ENCODE results near the gene ANXA2.
A peak's percentile ranks its signal among the peaks of the same experiment; 100 is the strongest.

Gene ANXA2

DNA sequence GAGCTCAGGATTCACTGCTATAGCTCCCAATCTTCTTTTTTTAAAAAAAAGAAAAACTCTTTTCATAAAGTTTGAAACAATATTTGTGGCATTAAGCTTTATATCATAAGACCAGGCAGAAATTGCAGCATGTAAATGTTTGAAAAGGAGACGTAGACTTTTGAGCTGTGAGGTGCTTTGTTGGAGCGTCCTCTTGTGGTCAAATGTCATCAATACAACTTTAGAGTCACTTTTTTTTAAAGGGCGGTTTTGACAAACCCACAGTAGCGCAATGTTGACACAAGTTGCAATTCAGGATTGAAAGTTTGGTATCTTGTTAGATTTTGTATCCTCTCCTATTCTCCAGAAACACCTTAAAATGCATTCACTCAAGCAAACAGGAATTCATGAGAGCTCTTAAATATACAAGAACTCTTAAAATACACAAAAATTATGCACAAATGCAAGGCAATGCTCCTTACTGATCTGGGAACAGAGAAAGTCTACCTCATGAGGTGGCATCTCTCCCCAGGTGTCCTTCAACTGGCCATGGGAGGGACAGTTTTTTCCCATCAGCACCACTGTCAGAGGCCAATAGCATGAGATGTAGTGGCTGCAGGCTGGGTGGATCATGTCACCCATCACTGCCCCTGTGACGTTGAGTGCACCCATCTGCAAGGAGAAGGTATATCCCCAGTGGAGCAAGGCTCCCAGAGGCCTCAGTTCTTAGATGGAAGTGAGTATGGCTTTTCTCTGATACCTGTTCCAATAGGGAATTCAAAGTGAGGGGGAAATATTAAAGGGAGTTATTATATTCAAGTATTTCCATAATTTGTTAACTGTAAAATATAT is 70.7 kb downstream of the ANXA2 start:
- Mint-ChIP-seq H3K27ac (no peak overlapping the region), H3K27me3 (peaks cover 70% of the 10 kb centered on the region), H3K9me3 (no peaks in the 10 kb centered on the region), H3K4me3 (no peak overlapping the region), H3K4me1 (peaks cover 5% of the 10 kb centered on the region)
- ATAC-seq (no peak), DNase-seq (peak; percentile 29 to 34)

DNA sequence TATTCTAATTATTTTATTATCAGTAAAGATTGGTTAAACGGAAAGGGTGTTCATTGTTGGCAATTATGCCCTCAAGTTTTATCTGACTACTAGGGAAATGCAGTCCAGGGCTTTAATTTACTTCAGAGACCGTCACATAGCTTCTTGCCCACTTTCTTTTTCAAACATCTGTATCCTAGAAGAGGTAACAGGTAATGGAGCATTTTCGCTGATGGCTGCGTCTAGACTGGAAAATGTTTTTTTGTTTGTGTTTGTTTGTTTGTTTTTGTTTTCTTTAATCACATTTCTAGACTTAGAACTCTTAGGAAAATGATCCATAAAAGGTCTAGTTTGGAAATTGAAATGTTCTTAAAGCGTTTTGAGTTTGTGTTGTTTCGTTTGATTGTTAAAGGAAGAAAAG is 71.4 kb downstream of the ANXA2 start:
- DNase-seq, result no peak
- H3K27me3 Mint-ChIP-seq, result peaks cover 65% of the 10 kb centered on the region
- H3K27ac Mint-ChIP-seq, result no peak overlapping the region
- no peaks in the 10 kb centered on the region for H3K9me3 Mint-ChIP-seq
- no peak overlapping the region for H3K4me3 Mint-ChIP-seq
- H3K4me1 Mint-ChIP-seq, result peaks cover 5% of the 10 kb centered on the region
- ATAC-seq, result no peak

DNA sequence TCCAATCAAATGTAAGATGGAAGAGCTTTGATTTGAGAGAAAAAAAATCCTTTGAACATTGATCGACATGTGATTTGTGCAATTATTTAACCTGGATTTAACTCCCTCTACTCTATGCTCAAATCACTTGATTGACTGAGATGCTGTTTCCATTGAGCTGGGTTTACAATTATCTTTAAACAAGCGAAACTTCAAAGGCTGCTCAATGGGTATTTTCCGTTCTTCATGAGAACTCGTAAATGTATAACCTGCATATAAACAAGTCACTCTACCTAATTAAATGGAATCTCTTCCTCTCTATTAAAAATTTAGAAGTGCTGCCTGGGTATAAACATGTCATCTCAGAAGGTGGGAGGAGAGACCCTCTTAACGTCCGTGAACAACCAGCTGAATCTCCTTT is 71.9 kb downstream of the ANXA2 start:
- DNase-seq, result no peak
- H3K4me1 Mint-ChIP-seq, result peaks cover 5% of the 10 kb centered on the region
- H3K27ac Mint-ChIP-seq, result no peak overlapping the region
- H3K4me3 Mint-ChIP-seq, result no peak overlapping the region
- no peak for ATAC-seq
- peaks cover 65% of the 10 kb centered on the region for H3K27me3 Mint-ChIP-seq
- H3K9me3 Mint-ChIP-seq, result no peaks in the 10 kb centered on the region

DNA sequence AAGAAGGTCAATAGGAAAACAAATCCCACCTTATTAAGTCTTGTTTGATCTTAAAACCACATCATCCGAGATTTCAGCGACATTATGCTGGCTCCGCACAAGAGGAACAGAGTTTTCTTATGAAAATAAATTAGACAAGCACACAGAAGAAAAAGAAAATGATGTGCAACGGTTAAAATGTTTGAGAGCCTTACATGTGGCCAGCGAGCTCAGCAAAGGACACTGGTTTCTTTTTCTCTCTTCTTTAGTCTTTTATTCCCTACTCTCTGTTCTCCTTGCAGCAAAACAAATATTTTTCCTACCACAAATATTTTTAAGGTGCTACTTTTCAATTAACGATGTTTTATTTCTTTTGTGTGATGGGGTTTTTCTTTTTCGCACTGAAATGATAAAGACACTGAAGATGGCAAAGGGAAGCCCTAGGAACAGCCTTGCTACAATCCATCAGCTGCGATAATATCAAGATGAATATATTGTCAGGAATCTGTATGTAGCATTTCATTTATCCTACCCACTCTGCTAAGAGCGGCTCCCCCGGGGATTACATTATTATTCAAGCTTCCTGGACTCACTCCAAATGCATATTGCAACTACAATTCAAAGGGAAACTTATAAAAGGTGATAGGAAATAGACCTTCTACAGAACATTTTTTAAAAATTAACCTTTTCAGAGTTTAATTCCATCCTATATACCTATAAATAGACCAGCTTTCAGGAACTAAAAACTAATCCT is 72.9 kb downstream of the ANXA2 start:
- Mint-ChIP-seq H3K4me3 (no peak overlapping the region), H3K9me3 (no peaks in the 10 kb centered on the region), H3K4me1 (peaks cover 5% of the 10 kb centered on the region), H3K27ac (peak overlapping the region in 1 of 2 donors; percentile 48), H3K27me3 (peaks cover 56% of the 10 kb centered on the region)
- ATAC-seq, result no peak
- no peak for DNase-seq

DNA sequence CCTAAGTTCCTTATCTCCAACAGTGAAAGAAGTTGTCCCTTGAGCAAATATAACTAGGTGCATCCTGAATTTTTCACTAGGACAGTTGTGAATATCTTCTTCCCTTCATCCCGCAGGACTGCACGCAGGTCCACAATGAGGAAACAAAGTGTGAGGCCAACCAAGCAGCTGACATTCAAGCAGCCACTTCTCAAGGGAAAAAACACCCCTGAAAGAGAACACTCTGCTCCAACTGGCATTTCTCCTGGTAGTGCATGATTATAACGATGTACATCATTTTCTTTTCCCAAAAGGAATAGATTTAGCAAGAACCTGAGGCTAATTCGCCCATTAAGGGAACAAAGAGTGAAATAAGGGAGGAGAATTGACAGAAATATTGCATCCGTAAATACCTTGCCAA is 74.5 kb downstream of the ANXA2 start:
- H3K4me1 Mint-ChIP-seq, result peaks cover 5% of the 10 kb centered on the region
- no peak overlapping the region for H3K4me3 Mint-ChIP-seq
- no peak for DNase-seq
- no peaks in the 10 kb centered on the region for H3K9me3 Mint-ChIP-seq
- ATAC-seq, result no peak
- peaks cover 52% of the 10 kb centered on the region for H3K27me3 Mint-ChIP-seq
- no peak overlapping the region for H3K27ac Mint-ChIP-seq

DNA sequence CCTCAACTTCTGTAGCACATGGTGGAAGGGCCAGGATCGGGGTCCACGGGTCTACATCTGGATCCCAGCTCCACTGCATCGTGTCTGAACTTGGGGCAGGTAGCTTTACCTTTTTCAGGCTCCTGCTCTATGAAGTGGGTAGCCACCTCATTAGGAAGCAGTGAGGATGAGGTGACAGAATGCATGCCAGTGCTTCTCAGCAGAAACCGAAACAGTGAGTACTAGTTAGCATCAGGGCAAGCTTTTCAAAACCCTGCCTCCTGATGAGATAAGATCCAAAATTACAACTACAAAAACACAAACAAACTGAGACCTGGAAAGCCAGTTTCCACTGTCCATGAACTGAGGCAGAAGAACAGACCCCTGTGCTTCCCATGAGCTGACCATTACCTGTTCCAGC is 77.4 kb downstream of the ANXA2 start:
- peaks cover 34% of the 10 kb centered on the region for H3K27me3 Mint-ChIP-seq
- no peak overlapping the region for H3K27ac Mint-ChIP-seq
- peaks cover 6% of the 10 kb centered on the region for H3K4me1 Mint-ChIP-seq
- ATAC-seq (no peak), DNase-seq (no peak)
- no peak overlapping the region for H3K4me3 Mint-ChIP-seq
- peaks cover 6 to 7% of the 10 kb centered on the region in 2 donors for H3K9me3 Mint-ChIP-seq

DNA sequence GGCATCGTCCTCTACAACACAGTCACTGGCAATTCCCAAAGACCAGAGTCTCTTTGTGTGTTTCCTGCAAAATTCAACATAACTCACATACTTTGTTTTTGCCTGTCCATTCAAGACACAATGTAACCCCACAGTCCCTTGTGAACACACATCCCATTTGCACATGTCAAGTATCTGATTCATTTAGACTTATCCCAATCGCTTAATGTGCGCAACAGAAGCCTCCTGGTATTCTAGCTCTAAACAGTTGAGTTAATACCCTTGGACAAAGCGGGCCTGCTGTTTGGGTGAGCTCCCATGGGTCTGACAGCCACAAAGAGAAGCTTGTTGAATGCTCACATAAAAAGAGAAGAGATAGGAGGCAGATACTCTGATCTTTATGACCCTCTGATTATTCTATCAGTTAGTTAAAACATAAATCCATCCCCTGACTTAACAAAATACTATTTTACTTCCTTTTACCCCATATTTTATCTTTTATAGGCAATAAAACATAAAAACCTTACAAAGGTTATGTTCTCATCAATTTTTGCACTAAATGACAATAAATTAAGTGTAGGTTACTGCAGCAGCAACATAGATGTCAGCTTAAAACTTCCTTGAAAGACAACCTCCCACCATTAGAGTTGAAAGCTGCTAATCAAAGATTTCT is 79.4 kb downstream of the ANXA2 start:
- Mint-ChIP-seq H3K4me1 (peaks cover 7% of the 10 kb centered on the region), H3K9me3 (peaks cover 6 to 10% of the 10 kb centered on the region in 2 donors), H3K27ac (no peak overlapping the region), H3K4me3 (no peak overlapping the region), H3K27me3 (peaks cover 13% of the 10 kb centered on the region)
- no peak for DNase-seq
- no peak for ATAC-seq

DNA sequence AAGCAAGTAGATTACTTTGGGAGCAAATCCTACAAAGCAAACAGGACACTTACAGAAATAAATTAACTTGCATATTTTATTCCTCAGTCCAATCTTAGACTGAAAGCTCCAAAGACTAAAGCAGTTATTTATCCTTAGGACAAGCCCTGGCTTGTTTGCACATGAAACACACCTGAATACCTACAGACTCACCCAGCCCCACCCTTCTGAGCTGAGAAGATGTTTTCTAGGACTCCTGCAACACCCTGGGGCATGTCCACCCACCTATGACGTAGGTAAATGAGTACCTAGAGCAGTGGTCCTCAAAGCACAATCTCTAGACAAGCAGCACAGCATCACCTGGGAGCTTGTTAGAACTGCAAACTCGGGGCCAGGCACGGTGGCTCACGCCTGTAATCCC is 80.8 kb downstream of the ANXA2 start:
- Mint-ChIP-seq H3K27ac (no peak overlapping the region), H3K4me3 (no peak overlapping the region), H3K4me1 (peaks cover 7% of the 10 kb centered on the region), H3K27me3 (no peaks in the 10 kb centered on the region), H3K9me3 (peaks cover 6 to 10% of the 10 kb centered on the region in 2 donors)
- ATAC-seq, result no peak
- DNase-seq, result no peak

DNA sequence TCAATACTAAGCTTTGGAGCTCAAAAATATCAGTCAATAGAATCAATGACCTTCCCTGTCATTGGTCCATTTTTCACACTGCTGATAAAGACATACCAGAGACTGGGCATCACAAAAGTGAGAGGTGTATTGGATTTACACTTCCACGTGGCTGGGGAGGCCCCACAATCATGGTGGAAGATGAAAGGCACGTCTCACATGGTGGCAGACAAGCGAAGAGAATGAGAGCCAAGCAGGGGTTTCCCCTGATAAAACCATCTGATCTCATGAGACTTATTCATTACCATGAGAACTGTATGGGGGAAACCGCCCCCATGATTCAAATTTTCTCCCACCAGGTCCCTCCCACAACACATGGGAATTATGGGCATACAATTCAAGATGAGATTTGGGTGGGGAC is 81.9 kb downstream of the ANXA2 start:
- ATAC-seq (no peak), DNase-seq (no peak)
- no peak overlapping the region for H3K4me3 Mint-ChIP-seq
- no peak overlapping the region for H3K27ac Mint-ChIP-seq
- peaks cover 6 to 10% of the 10 kb centered on the region in 2 donors for H3K9me3 Mint-ChIP-seq
- H3K4me1 Mint-ChIP-seq, result peaks cover 7% of the 10 kb centered on the region
- H3K27me3 Mint-ChIP-seq, result no peaks in the 10 kb centered on the region

DNA sequence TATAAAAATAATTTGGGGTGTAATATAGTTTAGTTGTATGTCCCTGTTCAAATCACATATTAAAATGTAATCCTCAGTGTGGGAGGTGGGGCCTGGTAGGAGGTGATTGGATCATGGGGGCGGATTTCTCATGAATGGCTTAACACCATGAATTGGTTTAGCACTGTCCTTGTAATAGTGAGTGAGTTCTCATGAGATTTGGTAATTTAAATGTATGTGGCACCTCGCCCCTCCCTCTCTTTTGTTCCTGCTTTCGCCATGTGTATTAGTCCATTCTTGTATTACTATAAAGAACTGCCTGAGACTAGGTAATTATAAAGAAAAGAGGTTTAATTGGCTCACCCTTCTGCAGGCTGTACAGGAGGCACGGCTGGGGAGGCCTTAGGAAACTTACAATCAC is 83.9 kb downstream of the ANXA2 start:
- no peak overlapping the region for H3K27ac Mint-ChIP-seq
- no peak overlapping the region for H3K4me3 Mint-ChIP-seq
- DNase-seq (no peak), ATAC-seq (no peak)
- H3K27me3 Mint-ChIP-seq, result no peaks in the 10 kb centered on the region
- H3K9me3 Mint-ChIP-seq, result peaks cover 6 to 10% of the 10 kb centered on the region in 2 donors
- H3K4me1 Mint-ChIP-seq, result peaks cover 7% of the 10 kb centered on the region

DNA sequence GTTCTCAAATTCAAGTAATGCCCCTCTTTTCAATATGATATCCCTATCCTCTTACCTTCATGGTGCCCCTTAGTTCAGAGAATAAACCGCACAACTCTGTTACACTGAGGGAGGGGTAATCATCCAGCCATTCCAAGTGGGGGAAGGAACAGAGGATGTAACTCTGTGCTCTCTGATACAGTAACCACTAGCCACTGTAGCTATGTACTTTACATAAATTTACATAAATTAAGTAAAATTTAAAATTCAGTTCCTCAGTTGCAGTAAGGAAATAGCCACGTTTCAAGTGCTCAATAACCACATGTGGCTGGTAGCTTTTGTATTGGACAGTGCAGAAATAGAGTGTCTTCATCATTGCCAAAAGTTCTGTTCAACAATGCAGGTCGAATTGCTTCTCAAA is 90.8 kb downstream of the ANXA2 start:
- H3K4me3 Mint-ChIP-seq, result no peak overlapping the region
- ATAC-seq (no peak), DNase-seq (no peak)
- H3K9me3 Mint-ChIP-seq, result peaks cover 7% of the 10 kb centered on the region in 2 donors
- H3K27ac Mint-ChIP-seq, result no peak overlapping the region
- H3K4me1 Mint-ChIP-seq, result no peaks in the 10 kb centered on the region
- H3K27me3 Mint-ChIP-seq, result peaks cover 7% of the 10 kb centered on the region

DNA sequence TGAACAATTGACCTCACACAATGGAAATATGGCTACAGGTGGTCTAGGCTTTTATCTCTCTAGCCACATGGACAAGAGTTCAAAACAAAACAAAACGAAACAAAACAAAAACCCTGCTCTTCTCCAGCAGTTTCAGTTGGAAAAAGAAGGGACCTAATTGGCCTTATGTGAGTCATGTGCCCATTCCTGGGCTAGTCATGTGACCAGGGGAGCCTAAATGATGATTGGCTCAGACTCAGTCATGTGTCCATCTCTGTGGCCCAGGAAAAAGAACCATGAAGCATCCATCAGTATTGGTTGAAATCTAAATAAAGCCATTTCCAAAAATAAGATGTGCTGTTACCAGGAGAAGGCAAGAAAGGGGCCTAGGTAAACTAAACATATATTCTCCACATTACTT is 96.8 kb downstream of the ANXA2 start:
- Mint-ChIP-seq H3K9me3 (peaks cover 7 to 9% of the 10 kb centered on the region in 2 donors), H3K4me3 (no peak overlapping the region), H3K27me3 (peaks cover 8% of the 10 kb centered on the region), H3K4me1 (no peaks in the 10 kb centered on the region), H3K27ac (no peak overlapping the region)
- DNase-seq (no peak), ATAC-seq (no peak)

DNA sequence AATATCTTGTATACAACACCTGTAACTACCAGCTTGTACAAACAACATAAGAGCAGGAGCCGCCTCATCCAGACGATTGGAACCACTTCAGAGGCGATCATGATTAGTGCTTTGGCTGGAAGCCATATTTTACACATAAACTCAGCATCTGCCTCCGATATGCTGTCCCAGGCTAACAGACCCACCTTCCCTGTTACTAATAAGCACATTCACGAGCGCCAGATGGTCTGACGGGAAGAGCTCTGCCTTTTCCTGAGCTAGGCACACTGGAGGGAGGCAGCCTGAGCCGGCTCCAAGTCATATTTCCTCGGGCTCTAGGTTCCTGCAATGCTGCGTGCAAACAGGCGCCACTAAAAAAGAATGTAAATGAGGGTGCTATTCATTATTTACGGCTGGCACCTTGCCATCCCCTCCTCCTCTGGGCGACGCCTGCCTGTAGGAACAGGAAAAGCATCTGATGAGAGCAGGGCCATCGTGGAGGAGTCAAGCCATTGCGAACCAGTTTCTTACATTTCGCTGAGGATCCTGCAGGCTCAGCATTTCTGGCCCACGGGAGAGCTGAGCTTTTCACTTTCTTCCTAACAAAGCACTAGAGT is 98.2 kb downstream of the ANXA2 start:
- no peak for DNase-seq
- Mint-ChIP-seq H3K4me1 (no peaks in the 10 kb centered on the region), H3K9me3 (peaks cover 14 to 16% of the 10 kb centered on the region in 2 donors), H3K4me3 (no peak overlapping the region), H3K27me3 (peaks cover 13% of the 10 kb centered on the region), H3K27ac (no peak overlapping the region)
- no peak for ATAC-seq

Measured in stimulated activated naive CD8-positive, alpha-beta T cell treated with anti-CD3 and anti-CD28 coated beads, Interleukin-15, amount 100 ng/mL, for 72 hours (primary cell).